VCaP (cell line): Measurements from ENCODE around the gene SIRPB1.

Experiments used
- H3K27ac ChIP-seq: fragments of 450-650 bp; 2 replicates; pipeline ENCODE4 v1.5.1; 2017
- CTCF ChIP-seq: fragments of 450-650 bp; conservative IDR thresholded peaks from 2 replicates; pipeline ENCODE4 v1.5.1; 2017; ENCODE audit warnings: mild to moderate bottlenecking, moderate library complexity

The SIRPB1 gene

GRCh38 chr20:1628621-1629020 is 8.8 kb upstream of the SIRPB1 start:
- no peak overlapping the region for H3K27ac ChIP-seq
- no peak for TF ChIP-seq CTCF

GRCh38 chr20:1627200-1627550 is 7.4 kb upstream of the SIRPB1 start:
- no peak overlapping the region for H3K27ac ChIP-seq
- TF ChIP-seq CTCF = no peak

GRCh38 chr20:1626528-1627199 is 6.9 kb upstream of the SIRPB1 start:
- no peak overlapping the region for H3K27ac ChIP-seq
- no peak for TF ChIP-seq CTCF

- H3K27ac ChIP-seq = no peak overlapping the region
- TF ChIP-seq CTCF = no peak
Observed at GRCh38 chr20:1625083-1625690, 5.4 kb upstream of the SIRPB1 start.

- no peak overlapping the region for H3K27ac ChIP-seq
Observed at GRCh38 chr20:1623501-1624205, 3.8 kb upstream of the SIRPB1 start.

GRCh38 chr20:1622450-1622849 is 2.6 kb upstream of the SIRPB1 start:
- no peak for TF ChIP-seq CTCF
- no peak overlapping the region for H3K27ac ChIP-seq

More at GRCh38 chr20:1623501-1624205, 3.8 kb upstream of the SIRPB1 start:
- TF ChIP-seq CTCF = no peak

- H3K27ac ChIP-seq = no peak overlapping the region
- no peak for TF ChIP-seq CTCF
Observed at GRCh38 chr20:1621316-1621715, 1.5 kb upstream of the SIRPB1 start.
